ENCODE results near the gene SMOC2. TPM values are rescaled to one million over a fixed set of nuclear protein-coding genes. Genes with fewer than 3 reads are reported as not detected.

SMOC2 gene
- total and polyA plus RNA-seq, 12 donors: 6.6 to 39.1 (median 17.6) TPM

- DNase-seq (no peak), ATAC-seq (no peak)
- H3K36me3 ChIP-seq: peaks cover 0 to under 1% (median 0%) of the 10 kb centered on the region in 9 donors
- no peak overlapping the region for H3K4me3 ChIP-seq
- 57 to 60% methylated on average over 6 of the region's 6 CpGs for WGBS, 2 donors
- TF ChIP-seq CTCF (IDR thresholded peaks at IDR 0.05): no peak
- peaks cover 0 to 25% (median 2%) of the 10 kb centered on the region in 9 donors for H3K4me1 ChIP-seq
- H3K9me3 ChIP-seq: peaks cover 0 to 3% (median 0%) of the 10 kb centered on the region in 11 donors
- no peaks in the 10 kb centered on the region for H3K27me3 ChIP-seq
- intact Hi-C loops (cut with DNase I): no loop called here
- no peak overlapping the region for H3K27ac ChIP-seq
Measured at GRCh38 chr6:168620578-168620977, 179.6 kb downstream of the SMOC2 start.

- intact Hi-C loops (cut with DNase I): no loop called here
- 84 to 85% methylated on average over 13 of the region's 13 CpGs for WGBS, 2 donors
- H3K27ac ChIP-seq: no peak overlapping the region
- no peaks in the 10 kb centered on the region for H3K27me3 ChIP-seq
- peaks cover 0 to 16% (median 0%) of the 10 kb centered on the region in 9 donors for H3K36me3 ChIP-seq
- peaks cover 0 to 3% (median 0%) of the 10 kb centered on the region in 11 donors for H3K9me3 ChIP-seq
- ATAC-seq (no peak), DNase-seq (no peak)
- peaks cover 0 to 8% (median 0%) of the 10 kb centered on the region in 9 donors for H3K4me1 ChIP-seq
- TF ChIP-seq CTCF (IDR thresholded peaks at IDR 0.05): no peak
- H3K4me3 ChIP-seq: no peak overlapping the region
Measured at GRCh38 chr6:168623736-168624135, 182.8 kb downstream of the SMOC2 start.

- 93 to 96% methylated on average over 2 of the region's 2 CpGs for WGBS, 2 donors
- H3K36me3 ChIP-seq: peaks cover 0 to 16% (median 0%) of the 10 kb centered on the region in 9 donors
- no peak for ATAC-seq
- no peak for DNase-seq
- no peak overlapping the region for H3K27ac ChIP-seq
- no peak for TF ChIP-seq CTCF (IDR thresholded peaks at IDR 0.05)
- H3K27me3 ChIP-seq: no peaks in the 10 kb centered on the region
- H3K4me3 ChIP-seq: no peak overlapping the region
- intact Hi-C loops (cut with DNase I): no loop called here
- peaks cover 0 to 3% (median 0%) of the 10 kb centered on the region in 11 donors for H3K9me3 ChIP-seq
- H3K4me1 ChIP-seq: peaks cover 0 to 8% (median 0%) of the 10 kb centered on the region in 9 donors
Measured at GRCh38 chr6:168624540-168624939, 183.6 kb downstream of the SMOC2 start.

GRCh38 chr6:168624948-168625347, 184.0 kb downstream of the SMOC2 start:
- Histone ChIP-seq H3K27me3 (no peaks in the 10 kb centered on the region), H3K4me1 (peaks cover 0 to 8% (median 0%) of the 10 kb centered on the region in 9 donors), H3K4me3 (no peak overlapping the region), H3K9me3 (peaks cover 0 to 3% (median 0%) of the 10 kb centered on the region in 11 donors), H3K27ac (no peak overlapping the region), H3K36me3 (peaks cover 0 to 16% (median 0%) of the 10 kb centered on the region in 9 donors)
- intact Hi-C loops (cut with DNase I): no loop called here
- ATAC-seq: no peak
- no peak for DNase-seq
- WGBS, 2 donors: 86 to 89% methylated on average over 15 of the region's 15 CpGs
- no peak for TF ChIP-seq CTCF (IDR thresholded peaks at IDR 0.05)
